Endodermal cell (in vitro differentiated cells): Measurements from ENCODE around the gene HTRA1. TPM values are rescaled to one million over a fixed set of nuclear protein-coding genes. Genes with fewer than 3 reads are reported as not detected.

ENCODE experiments used
- DNase-seq: peaks from one replicate; pipeline ENCODE4 v3.0.0-alpha.2; 2017
- H3K27ac ChIP-seq: 2 replicates; pipeline ENCODE4 v1.5.1; 2013; ENCODE audit warnings: mild to moderate bottlenecking, low read depth, low read length, moderate library complexity
- H3K27me3 ChIP-seq: 2 replicates; pipeline ENCODE4 v1.6.1; 2013; ENCODE audit warnings: mild to moderate bottlenecking, low read length, moderate library complexity; ENCODE audit not compliant: insufficient read depth, control insufficient read depth, poor library complexity, severe bottlenecking
- H3K36me3 ChIP-seq: 2 replicates; pipeline ENCODE4 v1.7.0; 2013; ENCODE audit warnings: mild to moderate bottlenecking, low read length, moderate library complexity; ENCODE audit not compliant: control insufficient read depth, insufficient read depth
- H3K4me1 ChIP-seq: one replicate; pipeline ENCODE4 v1.7.0; 2013; ENCODE audit warnings: low read length; ENCODE audit not compliant: control insufficient read depth, insufficient read depth
- H3K4me3 ChIP-seq: 2 replicates; pipeline ENCODE4 v1.5.1; 2013; ENCODE audit warnings: mild to moderate bottlenecking, low read length, moderate library complexity
- H3K9ac ChIP-seq: 2 replicates; pipeline ENCODE4 v1.6.1; 2013; ENCODE audit warnings: mild to moderate bottlenecking, low read length, moderate library complexity; ENCODE audit not compliant: poor library complexity, severe bottlenecking; ENCODE audit errors: extremely low read depth
- H3K9me3 ChIP-seq: 2 replicates; pipeline ENCODE4 v1.6.1; 2013; ENCODE audit warnings: mild to moderate bottlenecking, low read length, moderate library complexity; ENCODE audit not compliant: control insufficient read depth
- H3K27ac Mint-ChIP-seq: 2 replicates; pipeline ENCODE4 v1.8.0; 2020; ENCODE audit warnings: mixed read lengths
- H3K27me3 Mint-ChIP-seq: 2 replicates; pipeline ENCODE4 v1.8.0; 2021; ENCODE audit warnings: mild to moderate bottlenecking, mixed read lengths; ENCODE audit not compliant: insufficient read depth
- H3K36me3 Mint-ChIP-seq: 2 replicates; pipeline ENCODE4 v1.8.0; 2020; ENCODE audit warnings: low read depth, mixed read lengths
- H3K4me1 Mint-ChIP-seq: 2 replicates; pipeline ENCODE4 v1.8.0; 2020; ENCODE audit warnings: mixed read lengths
- H3K4me3 Mint-ChIP-seq: 2 replicates; pipeline ENCODE4 v1.8.0; 2020; ENCODE audit warnings: mild to moderate bottlenecking, moderate library complexity, mixed read lengths
- H3K9me3 Mint-ChIP-seq: 2 replicates; pipeline ENCODE4 v1.8.0; 2020; ENCODE audit warnings: mild to moderate bottlenecking, mixed read lengths
- CTCF ChIP-seq: fragments of 200-600 bp; sonication (generic); conservative IDR thresholded peaks from 2 replicates; pipeline ENCODE4 v1.5.0; 2021; ENCODE audit warnings: antibody characterized with exemption, mild to moderate bottlenecking
- WGBS, 2 experiments: methylation state at CpG; one replicate each; pipeline versions ENCODE4 v1.1.5 to v1.1.7; 2013; ENCODE audit warnings: missing lambda C conversion rate in 2 of 2, mixed read lengths in 1 of 2; ENCODE audit not compliant: insufficient coverage in 1 of 2, insufficient read length in 1 of 2; 5-methylcytosine and 5-hydroxymethylcytosine counted together
- total RNA-seq, 2 donors: library from RNA; stranded (reverse); fragmentation: NEBNext Ultra II Directional in 1 of 2; extraction: Animal tissue kit (Norgen Biotek cat#: 25700) in 1 of 2; gene quantifications; 2 replicates in 1 of 2; 3 replicates in 1 of 2; pipeline ENCODE4 v1.2.1, GENCODE V29; 2021

HTRA1 gene
- total RNA-seq, 2 donors from 2014 or later: 1.7 to 3.1 TPM

GRCh38 chr10:122550427-122550826, 89.1 kb downstream of the HTRA1 start:
- no peak overlapping the region for H3K27ac Mint-ChIP-seq

GRCh38 chr10:122550983-122551382, 89.6 kb downstream of the HTRA1 start:
- H3K27ac ChIP-seq: no peak overlapping the region
- Mint-ChIP-seq H3K4me1 (peaks cover 4% of the 10 kb centered on the region), H3K4me3 (no peak overlapping the region), H3K27me3 (peaks cover 89% of the 10 kb centered on the region), H3K27ac (no peak overlapping the region), H3K36me3 (no peaks in the 10 kb centered on the region), H3K9me3 (no peaks in the 10 kb centered on the region)
- WGBS, 2 experiments: 92 to 100% methylated on average over 1 to 3 of the region's 3 CpGs
- no peak for DNase-seq
- H3K4me3 ChIP-seq: no peak overlapping the region
- no peaks in the 10 kb centered on the region for H3K9me3 ChIP-seq
- no peak for TF ChIP-seq CTCF
- no peak overlapping the region for H3K9ac ChIP-seq
- peaks cover 97% of the 10 kb centered on the region for H3K27me3 ChIP-seq
- H3K4me1 ChIP-seq: no peaks in the 10 kb centered on the region
- H3K36me3 ChIP-seq: no peaks in the 10 kb centered on the region

More at GRCh38 chr10:122550427-122550826, 89.1 kb downstream of the HTRA1 start:
- Histone ChIP-seq H3K4me1 (no peaks in the 10 kb centered on the region), H3K9ac (no peak overlapping the region), H3K36me3 (no peaks in the 10 kb centered on the region), H3K27ac (no peak overlapping the region), H3K4me3 (no peak overlapping the region), H3K27me3 (peaks cover 100% of the 10 kb centered on the region), H3K9me3 (no peaks in the 10 kb centered on the region)
- Mint-ChIP-seq H3K4me3 (no peak overlapping the region), H3K9me3 (no peaks in the 10 kb centered on the region), H3K27me3 (peaks cover 91% of the 10 kb centered on the region), H3K4me1 (peaks cover 4% of the 10 kb centered on the region), H3K36me3 (no peaks in the 10 kb centered on the region)
- no peak for TF ChIP-seq CTCF
- 94 to 100% methylated on average over 7 to 9 of the region's 9 CpGs for WGBS, 2 experiments
- DNase-seq: no peak

GRCh38 chr10:122551450-122551849, 90.1 kb downstream of the HTRA1 start:
- Mint-ChIP-seq H3K4me3 (no peak overlapping the region), H3K36me3 (no peaks in the 10 kb centered on the region), H3K4me1 (peaks cover 4% of the 10 kb centered on the region), H3K9me3 (no peaks in the 10 kb centered on the region), H3K27ac (no peak overlapping the region), H3K27me3 (peaks cover 89% of the 10 kb centered on the region)
- WGBS, 2 experiments: 71 to 80% methylated on average over 6 to 9 of the region's 9 CpGs
- TF ChIP-seq CTCF: peak; percentile 61
- H3K27me3 ChIP-seq: peaks cover 97% of the 10 kb centered on the region
- H3K27ac ChIP-seq: no peak overlapping the region
- no peaks in the 10 kb centered on the region for H3K9me3 ChIP-seq
- no peak overlapping the region for H3K4me3 ChIP-seq
- H3K36me3 ChIP-seq: no peaks in the 10 kb centered on the region
- peak; percentile 78 for DNase-seq
- H3K4me1 ChIP-seq: no peaks in the 10 kb centered on the region
- H3K9ac ChIP-seq: no peak overlapping the region
